ENCODE results near the gene DEFB112.

DNA sequence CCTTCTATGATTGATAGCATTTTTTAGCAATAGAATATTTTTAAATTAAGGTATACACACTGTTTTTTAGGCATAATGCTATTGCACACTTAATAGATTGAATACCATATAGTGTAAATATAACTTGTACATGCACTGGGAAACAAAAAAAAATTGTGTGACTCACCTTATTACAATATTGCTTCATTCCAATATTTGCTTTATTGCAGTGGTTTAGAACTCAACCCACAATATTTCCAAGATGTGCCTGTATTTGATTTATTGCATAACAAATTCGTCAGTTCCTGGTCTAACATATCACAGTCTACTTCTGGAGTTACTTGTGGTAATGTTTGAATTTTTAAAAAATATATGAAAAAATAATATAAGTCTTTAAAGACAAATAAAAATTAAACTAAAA lies 41.9 kb upstream of the DEFB112 start:
- TF ChIP-seq, protein P1, sequence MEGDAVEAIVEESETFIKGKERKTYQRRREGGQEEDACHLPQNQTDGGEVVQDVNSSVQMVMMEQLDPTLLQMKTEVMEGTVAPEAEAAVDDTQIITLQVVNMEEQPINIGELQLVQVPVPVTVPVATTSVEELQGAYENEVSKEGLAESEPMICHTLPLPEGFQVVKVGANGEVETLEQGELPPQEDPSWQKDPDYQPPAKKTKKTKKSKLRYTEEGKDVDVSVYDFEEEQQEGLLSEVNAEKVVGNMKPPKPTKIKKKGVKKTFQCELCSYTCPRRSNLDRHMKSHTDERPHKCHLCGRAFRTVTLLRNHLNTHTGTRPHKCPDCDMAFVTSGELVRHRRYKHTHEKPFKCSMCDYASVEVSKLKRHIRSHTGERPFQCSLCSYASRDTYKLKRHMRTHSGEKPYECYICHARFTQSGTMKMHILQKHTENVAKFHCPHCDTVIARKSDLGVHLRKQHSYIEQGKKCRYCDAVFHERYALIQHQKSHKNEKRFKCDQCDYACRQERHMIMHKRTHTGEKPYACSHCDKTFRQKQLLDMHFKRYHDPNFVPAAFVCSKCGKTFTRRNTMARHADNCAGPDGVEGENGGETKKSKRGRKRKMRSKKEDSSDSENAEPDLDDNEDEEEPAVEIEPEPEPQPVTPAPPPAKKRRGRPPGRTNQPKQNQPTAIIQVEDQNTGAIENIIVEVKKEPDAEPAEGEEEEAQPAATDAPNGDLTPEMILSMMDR (IDR thresholded peaks at IDR 0.05; ENCODE audit: poor library complexity, severe bottlenecking): no peak
- TF ChIP-seq EZH2 (IDR thresholded peaks at IDR 0.05; ENCODE audit: borderline replicate concordance, insufficient read depth, low read length, poor library complexity, severe bottlenecking) (no peak), POLR2AphosphoS5 (IDR thresholded peaks at IDR 0.05) (no peak), TAF1 (IDR thresholded peaks at IDR 0.05; ENCODE audit: low read depth) (no peak), RAD21 (conservative IDR thresholded peaks at IDR 0.05) (no peak), MXI1 (conservative IDR thresholded peaks at IDR 0.05; ENCODE audit: poor library complexity, severe bottlenecking) (no peak), EP300 (conservative IDR thresholded peaks at IDR 0.05; ENCODE audit: poor library complexity, severe bottlenecking) (no peak)
- TF ChIP-seq, protein P2, sequence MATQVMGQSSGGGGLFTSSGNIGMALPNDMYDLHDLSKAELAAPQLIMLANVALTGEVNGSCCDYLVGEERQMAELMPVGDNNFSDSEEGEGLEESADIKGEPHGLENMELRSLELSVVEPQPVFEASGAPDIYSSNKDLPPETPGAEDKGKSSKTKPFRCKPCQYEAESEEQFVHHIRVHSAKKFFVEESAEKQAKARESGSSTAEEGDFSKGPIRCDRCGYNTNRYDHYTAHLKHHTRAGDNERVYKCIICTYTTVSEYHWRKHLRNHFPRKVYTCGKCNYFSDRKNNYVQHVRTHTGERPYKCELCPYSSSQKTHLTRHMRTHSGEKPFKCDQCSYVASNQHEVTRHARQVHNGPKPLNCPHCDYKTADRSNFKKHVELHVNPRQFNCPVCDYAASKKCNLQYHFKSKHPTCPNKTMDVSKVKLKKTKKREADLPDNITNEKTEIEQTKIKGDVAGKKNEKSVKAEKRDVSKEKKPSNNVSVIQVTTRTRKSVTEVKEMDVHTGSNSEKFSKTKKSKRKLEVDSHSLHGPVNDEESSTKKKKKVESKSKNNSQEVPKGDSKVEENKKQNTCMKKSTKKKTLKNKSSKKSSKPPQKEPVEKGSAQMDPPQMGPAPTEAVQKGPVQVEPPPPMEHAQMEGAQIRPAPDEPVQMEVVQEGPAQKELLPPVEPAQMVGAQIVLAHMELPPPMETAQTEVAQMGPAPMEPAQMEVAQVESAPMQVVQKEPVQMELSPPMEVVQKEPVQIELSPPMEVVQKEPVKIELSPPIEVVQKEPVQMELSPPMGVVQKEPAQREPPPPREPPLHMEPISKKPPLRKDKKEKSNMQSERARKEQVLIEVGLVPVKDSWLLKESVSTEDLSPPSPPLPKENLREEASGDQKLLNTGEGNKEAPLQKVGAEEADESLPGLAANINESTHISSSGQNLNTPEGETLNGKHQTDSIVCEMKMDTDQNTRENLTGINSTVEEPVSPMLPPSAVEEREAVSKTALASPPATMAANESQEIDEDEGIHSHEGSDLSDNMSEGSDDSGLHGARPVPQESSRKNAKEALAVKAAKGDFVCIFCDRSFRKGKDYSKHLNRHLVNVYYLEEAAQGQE (IDR thresholded peaks at IDR 0.05; ENCODE audit: borderline replicate concordance): no peak

Measured in neural cell (in vitro differentiated cells).